Activated CD4-positive, alpha-beta T cell treated with anti-CD3 and anti-CD28 coated beads, Interleukin-10, Interleukin-2, amounts not matched to agents 100 ng/mL and 50 ng/mL, durations not matched to agents 16 hours and 8 hours (primary cell): ENCODE results near the gene DNMT3A.

Source experiments
- DNase-seq: peaks from one replicate; pipeline ENCODE4 v3.0.0-alpha.2; 2020

The DNMT3A gene

GRCh38 chr2:25324251-25324650 lies 17.5 kb downstream of the DNMT3A start:
- no peak for DNase-seq

- DNase-seq = no peak
Measured at GRCh38 chr2:25323610-25324189, 18.0 kb downstream of the DNMT3A start.

GRCh38 chr2:25323042-25323514 lies 18.6 kb downstream of the DNMT3A start:
- peak; percentile 68 for DNase-seq

GRCh38 chr2:25322312-25322711 lies 19.4 kb downstream of the DNMT3A start:
- DNase-seq = no peak

GRCh38 chr2:25320077-25320476 lies 21.6 kb downstream of the DNMT3A start:
- DNase-seq = no peak

- no peak for DNase-seq
Measured at GRCh38 chr2:25316101-25316500, 25.6 kb downstream of the DNMT3A start.

GRCh38 chr2:25315316-25315680 lies 26.4 kb downstream of the DNMT3A start:
- DNase-seq = no peak

GRCh38 chr2:25314514-25315315 lies 27.0 kb downstream of the DNMT3A start:
- DNase-seq = peak; percentile 95

- peak; percentile 33 for DNase-seq
Measured at GRCh38 chr2:25313711-25314513, 27.8 kb downstream of the DNMT3A start.

GRCh38 chr2:25312958-25313710 lies 28.6 kb downstream of the DNMT3A start:
- DNase-seq = peak; percentile 43

- DNase-seq = no peak
Measured at GRCh38 chr2:25311865-25312575, 29.7 kb downstream of the DNMT3A start.

- no peak for DNase-seq
Measured at GRCh38 chr2:25310965-25311864, 30.5 kb downstream of the DNMT3A start.

- no peak for DNase-seq
Measured at GRCh38 chr2:25310709-25310964, 31.1 kb downstream of the DNMT3A start.

GRCh38 chr2:25309402-25309801 lies 32.3 kb downstream of the DNMT3A start:
- peak; percentile 65 for DNase-seq

- no peak for DNase-seq
Measured at GRCh38 chr2:25308599-25308998, 33.1 kb downstream of the DNMT3A start.

GRCh38 chr2:25307949-25308557 lies 33.7 kb downstream of the DNMT3A start:
- DNase-seq = no peak

GRCh38 chr2:25306777-25307368 lies 34.9 kb downstream of the DNMT3A start:
- no peak for DNase-seq

- no peak for DNase-seq
Measured at GRCh38 chr2:25305775-25306174, 36.0 kb downstream of the DNMT3A start.

GRCh38 chr2:25304826-25305596 lies 36.7 kb downstream of the DNMT3A start:
- no peak for DNase-seq

GRCh38 chr2:25304321-25304720 lies 37.4 kb downstream of the DNMT3A start:
- DNase-seq = no peak
